CD4-positive, alpha-beta T cell treated with Interferon alpha-2 for 1 hour (primary cell): Measurements from ENCODE around the gene MAPK6.
"Not testable (repeated sequence)": the region's sequence is repeated elsewhere in the genome, so short reads cannot be mapped to it uniquely, and the experiment has no call there.

Source experiments
- DNase-seq, 2 donors: peaks; one replicate each; pipeline ENCODE4 v3.0.0-alpha.2; 2020 to 2022

MAPK6 gene

GRCh38 chr15:52083603-52084002 is 64.6 kb downstream of the MAPK6 start:
- no peak for DNase-seq

- no peak for DNase-seq
Measured at GRCh38 chr15:52085299-52085698, 66.3 kb downstream of the MAPK6 start.

GRCh38 chr15:52086011-52086786 is 67.2 kb downstream of the MAPK6 start:
- DNase-seq = no peak

- no peak for DNase-seq
Measured at GRCh38 chr15:52090193-52090592, 71.2 kb downstream of the MAPK6 start.

GRCh38 chr15:52093167-52093538 is 74.1 kb downstream of the MAPK6 start:
- DNase-seq = no peak

GRCh38 chr15:52093539-52094510 is 74.8 kb downstream of the MAPK6 start:
- no peak for DNase-seq

- no peak for DNase-seq
Measured at GRCh38 chr15:52094811-52095584, 76.0 kb downstream of the MAPK6 start.

- no peak for DNase-seq
Measured at GRCh38 chr15:52095597-52096262, 76.7 kb downstream of the MAPK6 start.

- DNase-seq = not testable (repeated sequence)
Measured at GRCh38 chr15:52096536-52096935, 77.5 kb downstream of the MAPK6 start.

- DNase-seq = no peak
Measured at GRCh38 chr15:52097180-52097579, 78.2 kb downstream of the MAPK6 start.

- no peak for DNase-seq
Measured at GRCh38 chr15:52098323-52098722, 79.3 kb downstream of the MAPK6 start.

GRCh38 chr15:52099651-52100272 is 80.7 kb downstream of the MAPK6 start:
- no peak for DNase-seq

- peak in 1 of 2 donors; percentile 49 for DNase-seq
Measured at GRCh38 chr15:52100807-52101442, 81.9 kb downstream of the MAPK6 start.

GRCh38 chr15:52101542-52102323 is 82.7 kb downstream of the MAPK6 start:
- no peak for DNase-seq

- DNase-seq = no peak
Measured at GRCh38 chr15:52102463-52102862, 83.4 kb downstream of the MAPK6 start.

GRCh38 chr15:52103217-52104207 is 84.5 kb downstream of the MAPK6 start:
- DNase-seq = no peak

- no peak for DNase-seq
Measured at GRCh38 chr15:52104532-52105004, 85.5 kb downstream of the MAPK6 start.

GRCh38 chr15:52105846-52106245 is 86.8 kb downstream of the MAPK6 start:
- no peak for DNase-seq

GRCh38 chr15:52106641-52107040 is 87.6 kb downstream of the MAPK6 start:
- no peak for DNase-seq
